Urothelium cell line (cell line): Measurements from ENCODE around the gene MAP2K2.
A peak's percentile ranks its signal among the peaks of the same experiment; 100 is the strongest.
"Not testable (repeated sequence)": the region's sequence is repeated elsewhere in the genome, so short reads cannot be mapped to it uniquely, and the experiment has no call there.

Experiments
- DNase-seq: peaks from one replicate; pipeline ENCODE4 v3.0.0; 2011; ENCODE audit warnings: low spot score, mixed read lengths
- FAIRE-seq: peaks from 2 replicates; lab custom pipeline; 2011; peaks lifted over from hg19 to GRCh38; lab: Jason Lieb, UNC

MAP2K2 gene

GRCh38 chr19:4134351-4134750 lies 10.4 kb upstream of the MAP2K2 start:
- FAIRE-seq = no peak
- no peak for DNase-seq

DNA sequence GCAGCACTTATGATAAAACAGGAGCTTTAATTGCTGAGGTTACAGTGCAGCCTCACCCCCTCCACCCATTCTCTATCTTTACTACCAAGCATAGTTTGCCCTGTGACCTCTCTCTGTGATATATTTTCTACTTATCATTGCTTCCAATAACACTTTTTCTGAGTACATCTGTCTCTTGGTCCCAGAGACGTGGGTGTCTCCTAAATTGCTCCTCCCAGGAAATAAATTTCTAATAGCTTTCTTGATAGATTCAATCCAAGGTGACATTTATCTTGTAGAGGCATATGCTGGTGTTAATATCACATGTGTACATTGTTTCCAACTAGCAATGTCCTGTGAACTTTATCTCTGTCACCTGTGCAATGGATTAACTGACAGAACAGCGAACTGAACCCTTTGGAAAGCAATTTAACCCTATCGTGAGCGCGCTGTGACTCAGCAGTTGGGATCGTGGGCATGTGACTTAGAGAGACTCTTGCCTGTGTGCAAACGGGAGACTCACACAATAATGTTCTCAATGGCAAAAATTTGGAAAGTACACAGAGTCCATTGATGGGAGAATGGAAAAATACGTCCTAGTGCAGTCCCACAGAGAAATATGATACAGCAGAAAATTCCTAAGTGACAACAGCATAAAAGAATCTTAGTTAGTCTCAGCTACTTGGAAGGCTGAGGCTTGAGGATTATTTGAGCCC lies 7.0 kb upstream of the MAP2K2 start:
- peak; percentile 70 for DNase-seq

DNA sequence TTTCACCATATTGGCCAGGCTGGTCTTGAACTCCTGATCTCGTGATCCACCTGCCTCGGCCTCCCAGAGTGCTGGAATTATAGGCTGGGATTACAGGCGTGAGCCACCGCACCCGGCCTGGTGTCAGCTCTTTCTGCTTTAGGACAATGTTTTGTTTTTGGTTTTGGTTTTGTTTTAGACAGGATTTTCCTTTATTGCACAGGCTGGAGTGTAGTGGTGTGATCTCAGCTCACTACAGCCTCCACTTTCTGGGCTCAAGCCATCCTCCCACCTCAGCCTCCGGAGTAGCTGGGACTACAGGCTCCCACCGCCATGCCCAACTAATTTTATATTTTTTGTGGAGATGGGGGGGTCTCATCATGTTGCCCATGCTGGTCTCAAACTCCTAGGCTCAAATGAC lies 5.1 kb upstream of the MAP2K2 start:
- DNase-seq, FAIRE-seq: not testable (repeated sequence)

More for the DNA sequence above, 7.0 kb upstream of the MAP2K2 start:
- FAIRE-seq = no peak

- FAIRE-seq, DNase-seq: not testable (repeated sequence)
These were observed 3.4 kb upstream of the MAP2K2 start for GRCh38 chr19:4127322-4127721.

DNA sequence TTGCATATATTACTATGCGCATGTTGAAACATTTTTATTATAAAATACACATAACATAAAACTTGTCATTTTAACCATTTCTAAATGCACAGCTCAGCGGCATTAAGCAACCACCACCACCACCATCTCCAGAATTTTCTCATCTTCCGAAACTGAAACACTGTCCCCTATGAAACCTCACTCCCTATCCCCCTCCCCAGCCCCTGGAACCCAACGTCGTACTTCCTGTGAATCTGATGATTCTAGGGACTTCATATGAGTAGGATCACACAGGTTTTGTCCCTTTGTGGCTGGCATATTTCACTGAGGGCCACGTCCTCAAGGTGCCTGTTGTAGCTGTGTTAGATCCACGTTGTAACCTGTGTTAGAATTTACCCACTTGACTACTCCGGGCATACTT lies 716 bp upstream of the MAP2K2 start:
- FAIRE-seq (no peak), DNase-seq (no peak)

DNA sequence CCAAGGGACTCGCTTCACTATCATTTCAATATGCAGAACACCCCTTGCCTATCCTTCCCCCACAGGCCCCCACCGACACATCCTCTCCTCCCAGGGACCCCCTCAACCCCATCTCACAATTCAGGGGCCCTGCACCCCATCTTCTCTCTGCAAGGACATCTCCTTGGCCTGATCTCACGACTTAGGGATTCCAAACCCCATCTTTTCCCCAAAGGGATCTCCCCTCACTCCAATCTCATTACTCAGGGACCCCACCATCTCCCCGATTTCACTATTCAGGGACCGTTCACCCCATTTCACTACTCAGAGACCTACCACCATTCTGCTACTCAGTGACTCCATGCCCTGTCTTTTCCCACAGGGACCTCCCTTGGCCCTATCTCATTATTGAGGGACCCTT lies 1.4 kb downstream of the MAP2K2 start:
- FAIRE-seq = no peak
- no peak for DNase-seq

- no peak for DNase-seq
These were observed 2.1 kb downstream of the MAP2K2 start for GRCh38 chr19:4121815-4122214.

GRCh38 chr19:4121273-4121612 lies 2.7 kb downstream of the MAP2K2 start:
- no peak for DNase-seq
- FAIRE-seq = no peak

More at GRCh38 chr19:4121815-4122214, 2.1 kb downstream of the MAP2K2 start:
- no peak for FAIRE-seq

DNA sequence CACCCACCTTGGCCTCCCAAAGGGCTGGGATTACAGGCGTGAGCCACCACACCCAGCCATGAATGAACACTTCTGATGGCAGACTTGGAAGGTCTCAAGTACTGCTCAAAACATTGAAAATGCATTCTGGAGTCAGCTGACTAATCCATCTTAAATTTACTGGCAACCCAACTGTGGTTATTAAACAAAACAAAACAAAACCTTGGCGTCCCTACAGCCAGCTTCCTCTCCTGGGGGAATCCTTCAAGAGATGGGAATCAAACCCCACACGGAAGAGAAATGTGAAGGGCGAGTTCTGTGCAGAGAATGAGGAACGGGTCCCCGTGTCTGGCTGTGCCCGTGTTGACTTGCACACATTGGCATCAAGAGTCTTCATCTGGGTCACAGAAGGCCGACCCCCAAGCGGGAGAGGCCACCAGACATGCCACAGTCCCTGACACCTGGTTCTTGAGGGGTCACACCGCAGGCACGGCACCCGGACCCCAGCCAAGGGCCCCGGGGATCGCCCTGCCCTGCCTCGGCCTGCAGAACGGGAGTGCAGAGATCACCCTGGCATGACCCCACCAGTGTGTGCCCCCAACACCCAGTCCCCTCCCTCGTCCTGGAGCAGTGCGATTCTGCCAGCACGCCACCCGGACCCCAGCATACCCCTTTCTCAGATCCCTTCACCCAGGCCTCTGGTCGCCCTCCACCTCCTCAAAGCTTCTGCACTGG lies 3.2 kb downstream of the MAP2K2 start:
- DNase-seq (no peak), FAIRE-seq (no peak)

DNA sequence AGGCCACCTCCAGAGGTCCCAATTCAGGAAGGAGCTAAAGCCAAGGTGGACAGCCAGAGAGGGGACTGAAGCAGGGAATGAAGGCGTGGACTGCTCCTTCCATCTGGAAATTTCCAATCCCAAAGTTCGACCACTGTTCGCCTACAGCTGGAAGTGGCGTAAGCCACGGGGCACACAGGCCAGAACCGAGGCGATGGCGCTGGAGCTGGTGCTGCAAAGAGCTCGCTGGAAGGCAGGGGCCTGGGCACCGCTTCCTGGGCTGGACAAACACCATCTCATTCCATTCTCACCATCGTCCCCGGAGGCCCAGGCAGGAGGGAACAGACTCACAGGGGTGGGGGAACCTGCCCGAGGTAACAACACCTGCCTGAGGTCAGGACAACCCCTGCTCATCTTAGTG lies 4.2 kb downstream of the MAP2K2 start:
- FAIRE-seq (no peak), DNase-seq (no peak)

DNA sequence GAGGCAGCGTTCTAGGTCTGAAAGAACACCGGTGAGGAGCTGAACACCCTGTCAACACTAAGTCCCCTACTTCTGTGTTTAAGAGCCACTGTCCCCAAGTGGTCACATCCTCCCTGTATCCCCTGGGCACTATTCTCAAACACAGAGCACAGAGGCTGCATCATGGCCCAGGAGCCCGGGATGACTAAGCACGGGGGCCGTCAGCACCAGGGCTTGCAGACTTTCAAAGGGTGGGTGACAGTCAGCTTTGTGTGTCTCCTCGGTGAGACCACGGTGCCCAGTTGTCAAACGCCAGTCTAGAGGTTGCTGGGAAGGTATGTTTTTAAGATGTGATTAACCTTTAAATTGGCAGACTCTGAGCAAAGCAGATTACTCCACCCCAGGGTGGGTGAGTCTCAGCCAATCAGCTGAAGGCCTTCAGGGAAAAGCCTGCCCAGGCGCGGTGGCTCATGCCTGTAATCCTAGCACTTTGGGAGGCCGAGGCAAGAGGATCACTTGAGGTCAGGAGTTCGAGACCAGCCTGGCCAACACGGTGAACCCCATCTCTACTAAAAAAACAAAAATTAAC lies 8.0 kb downstream of the MAP2K2 start:
- FAIRE-seq (no peak), DNase-seq (no peak)

- no peak for FAIRE-seq
These were observed 8.7 kb downstream of the MAP2K2 start for GRCh38 chr19:4115050-4115817.

DNA sequence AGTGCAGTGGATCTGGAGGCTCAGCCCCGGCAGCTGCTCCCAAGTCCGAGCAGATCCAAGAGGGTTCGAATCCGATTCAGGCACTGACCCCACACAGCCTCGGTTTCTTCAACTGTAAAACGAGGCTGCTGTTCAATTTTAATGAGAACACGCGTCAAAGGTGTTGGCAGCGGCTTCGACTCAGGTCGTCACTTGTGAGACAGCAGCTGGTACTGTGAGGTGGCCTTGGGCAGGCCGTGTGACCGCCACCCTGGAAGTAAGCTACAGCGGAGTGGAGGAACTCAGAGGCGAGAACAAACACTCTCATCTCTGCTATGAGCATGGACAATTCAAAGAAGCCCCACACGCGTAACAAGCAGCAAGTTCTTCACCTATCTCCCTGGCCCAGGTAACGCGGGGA lies 9.7 kb downstream of the MAP2K2 start:
- no peak for FAIRE-seq
- no peak for DNase-seq

More at GRCh38 chr19:4115050-4115817, 8.7 kb downstream of the MAP2K2 start:
- no peak for DNase-seq

GRCh38 chr19:4113398-4114088 lies 10.4 kb downstream of the MAP2K2 start:
- DNase-seq (no peak), FAIRE-seq (no peak)

DNA sequence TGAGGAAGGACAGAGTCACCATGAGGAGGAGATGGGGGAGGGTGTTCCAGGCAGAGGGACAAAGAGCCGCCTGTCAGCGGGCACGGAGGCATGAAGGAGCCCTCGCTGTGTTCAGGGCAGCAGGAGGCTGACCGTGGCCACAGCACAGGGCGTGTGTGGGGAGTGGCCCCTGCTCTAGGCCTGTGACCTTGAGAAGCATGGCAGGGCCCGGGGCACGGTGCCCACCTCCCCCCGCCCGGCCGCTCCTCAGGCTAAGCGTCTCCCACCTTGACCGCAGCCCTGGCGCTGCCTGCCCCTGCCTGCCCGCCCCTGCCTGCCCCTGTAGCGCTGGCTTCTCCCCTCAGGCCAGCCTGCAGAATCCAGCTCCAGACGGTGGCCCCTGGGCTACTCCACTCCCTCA lies 11.6 kb downstream of the MAP2K2 start:
- no peak for FAIRE-seq
- no peak for DNase-seq

GRCh38 chr19:4109626-4109945 lies 14.3 kb downstream of the MAP2K2 start:
- FAIRE-seq (no peak), DNase-seq (no peak)

DNA sequence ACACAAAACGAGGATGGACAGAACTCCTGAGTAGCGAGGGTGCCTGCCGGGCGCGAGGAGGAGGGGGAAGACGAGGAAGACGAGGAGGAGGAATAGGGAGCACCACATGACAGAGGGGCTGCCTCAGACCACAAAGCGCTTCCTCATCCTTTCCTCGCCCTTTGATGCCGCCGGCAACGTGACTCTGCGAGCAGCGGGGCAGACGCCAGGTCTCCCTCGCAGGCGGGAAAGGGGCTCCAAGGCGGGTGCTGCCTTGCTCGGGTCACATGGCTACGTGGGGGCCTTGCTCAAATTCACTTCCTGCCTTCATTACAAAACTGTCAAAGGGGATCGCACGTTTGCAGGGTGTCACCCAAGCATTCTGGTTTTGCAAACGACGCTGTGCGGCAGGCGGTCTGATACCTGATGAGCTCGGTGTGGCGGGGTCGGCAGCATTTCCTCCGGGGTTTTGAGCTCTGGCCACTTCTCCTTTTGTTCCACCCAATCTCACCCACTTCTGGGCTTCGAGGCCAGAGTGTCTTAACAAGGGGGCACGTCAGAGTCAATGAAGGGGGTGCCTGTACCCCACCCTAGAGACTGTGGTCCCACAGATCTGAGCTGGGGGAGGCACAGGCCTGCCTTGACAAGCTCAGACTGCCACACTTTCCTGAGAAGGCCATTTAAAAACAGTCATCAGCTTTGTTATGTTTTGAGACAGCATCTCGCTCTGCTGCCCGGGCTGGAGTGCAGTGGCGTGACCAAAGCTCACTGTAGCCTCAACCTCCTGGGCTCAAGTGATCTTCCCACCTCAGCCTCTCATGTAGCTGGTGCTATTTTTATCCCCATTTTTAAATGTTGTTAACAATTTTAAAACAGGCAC lies 14.9 kb downstream of the MAP2K2 start:
- DNase-seq (no peak), FAIRE-seq (no peak)

DNA sequence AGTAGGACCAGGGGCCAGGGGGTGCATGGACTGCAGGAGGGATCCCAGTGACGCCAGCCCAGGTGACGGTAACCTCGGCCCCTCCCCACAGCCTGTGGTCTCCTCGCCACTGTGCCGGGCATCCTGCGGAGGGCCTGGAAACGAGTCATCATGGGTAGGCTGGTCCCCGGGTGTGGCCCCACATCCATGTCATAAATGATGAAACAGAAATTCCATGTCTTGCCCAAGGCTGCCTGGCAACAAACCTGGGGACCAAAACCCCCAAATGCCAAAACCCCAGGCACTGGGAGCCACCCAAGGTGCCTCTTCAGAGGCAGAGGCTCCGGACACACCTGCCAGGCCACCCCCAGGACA lies 20.9 kb downstream of the MAP2K2 start:
- DNase-seq (no peak), FAIRE-seq (no peak)

- DNase-seq (no peak), FAIRE-seq (no peak)
These were observed 21.4 kb downstream of the MAP2K2 start for GRCh38 chr19:4102339-4103079.

GRCh38 chr19:4101496-4101770 lies 22.5 kb downstream of the MAP2K2 start:
- DNase-seq (no peak), FAIRE-seq (no peak)
